GM23248 (cell line): ENCODE results near the gene HS3ST3B1.

Source experiments
- EZH2 ChIP-seq: fragments of 200-600 bp; sonication (generic); IDR thresholded peaks from 2 replicates; pipeline ENCODE4 v1.6.1; 2018; ENCODE audit warnings: antibody characterized with exemption, mild to moderate bottlenecking; ENCODE audit not compliant: insufficient read depth, poor library complexity, severe bottlenecking
- EZH2phosphoT487 ChIP-seq: fragments of 200-600 bp; sonication (generic); IDR thresholded peaks from 2 replicates; pipeline ENCODE4 v1.6.1; 2018; ENCODE audit warnings: antibody characterized with exemption, moderate library complexity, mild to moderate bottlenecking, low read depth; ENCODE audit not compliant: insufficient read depth

GRCh38 chr17:14299280-14300141, 1.4 kb upstream of the HS3ST3B1 start:
- TF ChIP-seq EZH2phosphoT487, result no peak
- no peak for TF ChIP-seq EZH2
